Vagina (tissue), 2 donors: ENCODE measurements around the gene DHDH.

Experiments used
- POLR2A ChIP-seq, 2 donors: fragments of 450-650 bp; IDR thresholded peaks; one replicate each; pipeline ENCODE4 v1.6.1; 2017; ENCODE audit warnings: antibody characterized with exemption in 2 of 2, mild to moderate bottlenecking in 2 of 2, moderate library complexity in 2 of 2
- POLR2AphosphoS5 ChIP-seq, 2 donors: sonication (generic); formaldehyde crosslinking; IDR thresholded peaks; one replicate each; pipeline ENCODE4 v1.9.0; 2017; ENCODE audit warnings: antibody characterized with exemption in 2 of 2, mild to moderate bottlenecking in 2 of 2, low read depth in 1 of 2; ENCODE audit not compliant: insufficient read depth in 1 of 2
- TF ChIP-seq, protein P1 (sequence below), 3 experiments: fragments of 450-650 bp in 2 of 3; fragments of 200-600 bp in 1 of 3; sonication (generic) in 1 of 3; IDR thresholded peaks; one replicate each; pipeline ENCODE4 v1.5.1; 2017 to 2019; ENCODE audit warnings: antibody characterized with exemption in 3 of 3, mild to moderate bottlenecking in 2 of 3, moderate library complexity in 2 of 3

DNA sequence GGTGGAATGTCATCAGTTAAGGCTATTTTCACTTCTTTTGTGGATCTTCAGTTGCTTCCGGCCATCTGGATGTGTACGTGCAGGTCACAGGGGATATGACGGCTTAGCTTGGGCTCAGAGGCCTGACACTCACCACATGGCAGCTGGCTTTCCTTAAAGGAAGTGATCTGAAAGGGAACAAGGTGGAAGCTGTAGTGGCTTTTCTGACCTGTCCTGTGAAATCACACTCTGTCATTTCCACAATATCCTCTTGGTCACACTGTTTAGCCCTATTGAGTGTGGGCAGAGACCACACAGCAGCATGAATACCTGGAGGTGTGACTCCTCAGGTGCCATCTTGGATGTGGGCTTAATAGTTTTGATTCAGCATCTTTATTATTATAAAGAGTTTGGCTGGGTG, 16.7 kb downstream of the DHDH start:
- TF ChIP-seq, protein P1, sequence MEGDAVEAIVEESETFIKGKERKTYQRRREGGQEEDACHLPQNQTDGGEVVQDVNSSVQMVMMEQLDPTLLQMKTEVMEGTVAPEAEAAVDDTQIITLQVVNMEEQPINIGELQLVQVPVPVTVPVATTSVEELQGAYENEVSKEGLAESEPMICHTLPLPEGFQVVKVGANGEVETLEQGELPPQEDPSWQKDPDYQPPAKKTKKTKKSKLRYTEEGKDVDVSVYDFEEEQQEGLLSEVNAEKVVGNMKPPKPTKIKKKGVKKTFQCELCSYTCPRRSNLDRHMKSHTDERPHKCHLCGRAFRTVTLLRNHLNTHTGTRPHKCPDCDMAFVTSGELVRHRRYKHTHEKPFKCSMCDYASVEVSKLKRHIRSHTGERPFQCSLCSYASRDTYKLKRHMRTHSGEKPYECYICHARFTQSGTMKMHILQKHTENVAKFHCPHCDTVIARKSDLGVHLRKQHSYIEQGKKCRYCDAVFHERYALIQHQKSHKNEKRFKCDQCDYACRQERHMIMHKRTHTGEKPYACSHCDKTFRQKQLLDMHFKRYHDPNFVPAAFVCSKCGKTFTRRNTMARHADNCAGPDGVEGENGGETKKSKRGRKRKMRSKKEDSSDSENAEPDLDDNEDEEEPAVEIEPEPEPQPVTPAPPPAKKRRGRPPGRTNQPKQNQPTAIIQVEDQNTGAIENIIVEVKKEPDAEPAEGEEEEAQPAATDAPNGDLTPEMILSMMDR (IDR thresholded peaks at IDR 0.05): no peak
- no peak for TF ChIP-seq POLR2A (IDR thresholded peaks at IDR 0.05)
- no peak for TF ChIP-seq POLR2AphosphoS5 (IDR thresholded peaks at IDR 0.05; ENCODE audit: insufficient read depth in 1 of 2, low read depth in 1 of 2)
